Keratinocyte (primary cell): Measurements from ENCODE around the gene AP2A2. TPM values are rescaled to one million over a fixed set of nuclear protein-coding genes. Genes with fewer than 3 reads are reported as not detected.
A peak's percentile ranks its signal among the peaks of the same experiment; 100 is the strongest.

Experiments used
- DNase-seq: peaks from one replicate; pipeline ENCODE4 v3.0.0-alpha.2; 2011; ENCODE audit warnings: low read depth, missing footprints, low spot score
- FAIRE-seq: peaks from 2 replicates; lab custom pipeline; 2011; peaks lifted over from hg19 to GRCh38; lab: Jason Lieb, UNC
- H2AFZ ChIP-seq: 2 replicates; pipeline ENCODE4 v1.6.0; 2012; ENCODE audit warnings: low read length, control low read depth, inconsistent platforms; ENCODE audit not compliant: control insufficient read depth
- H3K27ac ChIP-seq: 2 replicates; pipeline ENCODE4 v1.5.1; 2011; ENCODE audit warnings: low read length; ENCODE audit not compliant: control insufficient read depth, insufficient read depth
- H3K27me3 ChIP-seq: 3 replicates; pipeline ENCODE4 v1.6.0; 2011; ENCODE audit warnings: low read length; ENCODE audit not compliant: control insufficient read depth, insufficient read depth; ENCODE audit errors: extremely low read depth
- H3K36me3 ChIP-seq, 2 experiments: 2 replicates in 1 of 2; 3 replicates in 1 of 2; pipeline ENCODE4 v1.5.1; 2011; ENCODE audit warnings: low read length in 2 of 2, mild to moderate bottlenecking in 1 of 2; ENCODE audit not compliant: control insufficient read depth in 2 of 2, insufficient read depth in 2 of 2; ENCODE audit errors: extremely low read depth in 1 of 2
- H3K4me1 ChIP-seq: 3 replicates; pipeline ENCODE4 v1.5.1; 2011; ENCODE audit warnings: low read length; ENCODE audit not compliant: control insufficient read depth, insufficient read depth; ENCODE audit errors: extremely low read depth
- H3K4me2 ChIP-seq: 3 replicates; pipeline ENCODE4 v1.6.0; 2011; ENCODE audit warnings: low read depth, low read length; ENCODE audit not compliant: control insufficient read depth, insufficient read depth; ENCODE audit errors: extremely low read depth
- H3K4me3 ChIP-seq, 3 experiments: fragments of 200-600 bp in 1 of 3; sonication (generic) in 1 of 3; 2 replicates in 2 of 3; 3 replicates in 1 of 3; pipeline ENCODE4 v1.5.1; 2011 to 2016; ENCODE audit warnings: low read length in 3 of 3, mild to moderate bottlenecking in 3 of 3, control low read depth in 2 of 3, inconsistent platforms in 1 of 3, low read depth in 1 of 3, mixed read lengths in 1 of 3, mixed run types in 1 of 3, moderate library complexity in 1 of 3; ENCODE audit not compliant: control insufficient read depth in 2 of 3, insufficient read depth in 2 of 3; ENCODE audit errors: extremely low read depth in 1 of 3
- H3K79me2 ChIP-seq: 2 replicates; pipeline ENCODE4 v1.6.0; 2012; ENCODE audit warnings: low read length; ENCODE audit not compliant: control insufficient read depth, insufficient read depth
- H3K9ac ChIP-seq: 3 replicates; pipeline ENCODE4 v1.6.0; 2011; ENCODE audit warnings: low read length; ENCODE audit not compliant: control insufficient read depth, insufficient read depth; ENCODE audit errors: extremely low read depth
- H3K9me1 ChIP-seq: 3 replicates; pipeline ENCODE4 v1.6.0; 2011; ENCODE audit warnings: low read length; ENCODE audit not compliant: control insufficient read depth, insufficient read depth; ENCODE audit errors: extremely low read depth
- H3K9me3 ChIP-seq: 2 replicates; pipeline ENCODE4 v1.5.1; 2012; ENCODE audit warnings: low read depth, low read length; ENCODE audit not compliant: control insufficient read depth
- H4K20me1 ChIP-seq: 3 replicates; pipeline ENCODE4 v1.6.0; 2011; ENCODE audit warnings: low read length; ENCODE audit not compliant: control insufficient read depth, insufficient read depth; ENCODE audit errors: extremely low read depth
- CTCF ChIP-seq, 3 experiments: IDR thresholded peaks in 1 of 3; conservative IDR thresholded peaks in 1 of 3; optimal IDR thresholded peaks in 1 of 3; 2 replicates in 2 of 3; 3 replicates in 1 of 3; pipeline versions ENCODE3 to v1.5.1; 2011; ENCODE audit warnings: low read length in 3 of 3, mild to moderate bottlenecking in 3 of 3, moderate library complexity in 2 of 3, control low read depth in 1 of 3, inconsistent platforms in 1 of 3; ENCODE audit not compliant: insufficient read depth in 2 of 3; ENCODE audit errors: extremely low read depth in 1 of 3
- EZH2 ChIP-seq: IDR thresholded peaks from one replicate; pipeline ENCODE4 v1.6.1; 2012; ENCODE audit warnings: inconsistent platforms, mild to moderate bottlenecking, low read length, moderate library complexity
- dilution Hi-C: fragments of 300-500 bp; cut with MboI; formaldehyde crosslinking; loops from one replicate; pipeline ENCODE4 v1.7.0; 2020; ENCODE audit warnings: low sequenced_read_pairs; ENCODE audit not compliant: extremely low pct_ligation_motif_present
- polyA plus RNA-seq, 5 experiments: library from polyadenylated mRNA; depleted of rRNA in 3 of 5; stranded (reverse) in 3 of 5; stranded (forward) in 1 of 5; unstranded in 1 of 5; fragments of >200 nt; gene quantifications; 1 replicate in 1 of 5; 2 replicates in 3 of 5; 3 replicates in 1 of 5; pipeline versions ENCODE4 v1.2.1 to v1.2.3, GENCODE V29; 2011 to 2012; ENCODE audit warnings: missing spikeins in 2 of 5, low read depth in 1 of 5, low replicate concordance in 1 of 5

Gene AP2A2
- polyA plus RNA-seq, 1 donor (not counting 4 experiments of a cell fraction or from before 2014, with no cell fraction given) = 47.8 TPM

- H3K27ac ChIP-seq = peak within 1 kb of the TSS; percentile 40
- H3K27me3 ChIP-seq = no peaks in the 10 kb centered on the region
- no peak for TF ChIP-seq CTCF (optimal IDR thresholded peaks at IDR 0.05 in 1 of 3, IDR thresholded peaks at IDR 0.05 in 1 of 3, conservative IDR thresholded peaks at IDR 0.05 in 1 of 3; ENCODE audit: extremely low read depth in 1 of 3, insufficient read depth in 2 of 3, low read length in 3 of 3)
- no peak for TF ChIP-seq EZH2
- peaks cover 12% of the 10 kb centered on the region for H3K4me1 ChIP-seq
- dilution Hi-C loops = no loop called here
- no peaks in the 10 kb centered on the region for H4K20me1 ChIP-seq
- peak within 1 kb of the TSS; percentile 86 for H2AFZ ChIP-seq
- no peaks in the 10 kb centered on the region for H3K9me3 ChIP-seq
- FAIRE-seq = no peak
- no peaks in the 10 kb centered on the region for H3K36me3 ChIP-seq
- peak; percentile 25 for DNase-seq
- peak within 1 kb of the TSS; percentile 77 for H3K4me2 ChIP-seq
- peak within 1 kb of the TSS; percentile 77 for H3K9ac ChIP-seq
- peak within 1 kb of the TSS; percentile 76 to 96 (median 96) for H3K4me3 ChIP-seq
- no peaks in the 10 kb centered on the region for H3K9me1 ChIP-seq
- H3K79me2 ChIP-seq = peaks cover 24% of the 10 kb centered on the region
These were observed 15.1 kb upstream of the AP2A2 start, which contains the start of gene CHID1 for GRCh38 chr11:910589-911030. TSS of gene CHID1 (minus strand) at chr11:910810. CDS start at chr11:904816, 5,994 bp downstream.

- peak overlapping the region; percentile 77 for H3K9ac ChIP-seq
- peaks cover 12% of the 10 kb centered on the region for H3K4me1 ChIP-seq
- no peak for TF ChIP-seq CTCF (optimal IDR thresholded peaks at IDR 0.05 in 1 of 3, IDR thresholded peaks at IDR 0.05 in 1 of 3, conservative IDR thresholded peaks at IDR 0.05 in 1 of 3; ENCODE audit: extremely low read depth in 1 of 3, insufficient read depth in 2 of 3, low read length in 3 of 3)
- TF ChIP-seq EZH2 = no peak
- peaks cover 24% of the 10 kb centered on the region for H3K79me2 ChIP-seq
- peak overlapping the region; percentile 67 to 96 (median 74) for H3K4me3 ChIP-seq
- peak overlapping the region; percentile 40 for H3K27ac ChIP-seq
- DNase-seq (no peak), FAIRE-seq (no peak)
- no peaks in the 10 kb centered on the region for H3K27me3 ChIP-seq
- H3K4me2 ChIP-seq = peak overlapping the region; percentile 77
- dilution Hi-C loops = no loop called here
- H3K9me3 ChIP-seq = no peaks in the 10 kb centered on the region
- no peaks in the 10 kb centered on the region for H3K9me1 ChIP-seq
- H3K36me3 ChIP-seq = no peaks in the 10 kb centered on the region
- H4K20me1 ChIP-seq = no peaks in the 10 kb centered on the region
- peak overlapping the region; percentile 77 for H2AFZ ChIP-seq
These were observed 14.4 kb upstream of the AP2A2 start for GRCh38 chr11:911031-911889.
